Astrocyte (in vitro differentiated cells and primary cell): ENCODE measurements around the gene STX3.

ENCODE experiments used
- CTCF ChIP-seq: IDR thresholded peaks from 2 replicates; pipeline ENCODE4 v1.5.1; 2011; ENCODE audit warnings: low read depth, mild to moderate bottlenecking, inconsistent platforms, low read length, moderate library complexity; ENCODE audit not compliant: insufficient read depth
- EZH2 ChIP-seq: IDR thresholded peaks from 2 replicates; pipeline ENCODE4 v1.6.1; 2012; ENCODE audit warnings: mild to moderate bottlenecking, low read length, inconsistent platforms; ENCODE audit not compliant: insufficient read depth

- no peak for TF ChIP-seq EZH2
- TF ChIP-seq CTCF = no peak
Measured at GRCh38 chr11:59783632-59784090, 28.5 kb downstream of the STX3 start.
